ENCODE results near the gene HNF1A. TPM values are rescaled to one million over a fixed set of nuclear protein-coding genes. Genes with fewer than 3 reads are reported as not detected.

HNF1A gene
- total and polyA plus RNA-seq, 2 of the 13 experiments (the other 11 are each of a cell fraction or from before 2014, with no cell fraction given), result 13.4 to 34.7 TPM

DNA sequence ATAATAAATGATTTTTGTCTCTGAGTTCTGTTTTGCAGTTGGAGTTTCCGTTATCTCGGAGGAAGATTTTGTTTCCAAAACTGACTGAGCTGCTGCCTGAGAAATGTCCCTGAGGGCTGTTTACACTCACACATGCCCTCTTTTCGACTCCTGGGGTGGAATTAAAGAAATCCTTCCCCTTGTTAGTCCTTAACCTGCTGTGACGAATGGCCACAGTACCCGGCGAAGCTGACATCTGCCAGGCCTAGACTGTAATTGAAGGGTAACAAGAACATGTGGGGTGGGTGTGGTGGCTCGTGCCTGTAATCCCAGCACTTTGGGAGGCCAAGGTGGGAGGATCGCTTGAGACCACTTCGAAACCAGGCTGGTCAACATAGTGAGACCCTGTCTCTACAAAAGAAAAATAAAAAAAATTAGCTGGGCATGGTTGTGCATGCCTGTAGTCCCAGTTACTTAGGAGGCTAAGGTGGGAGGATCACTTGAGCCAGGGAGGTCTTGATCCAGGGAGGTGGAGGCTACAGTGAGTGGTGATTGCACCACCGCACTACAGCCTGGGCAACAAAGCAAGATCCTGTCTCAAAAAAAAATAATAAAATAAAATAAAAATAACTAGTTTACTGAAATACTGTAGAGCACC lies 52.4 kb downstream of the HNF1A start:
- no peak for FAIRE-seq
- 53% methylated on average over 10 of the region's 10 CpGs for WGBS (ENCODE audit: low lambda C conversion rate)
- Histone ChIP-seq H3K36me3 (replicated peaks in 1 of 2; ENCODE audit: control insufficient read depth in 1 of 2, insufficient read depth in 2 of 2, low read length in 2 of 2) (no peaks in the 10 kb centered on the region), H3K27me3 (ENCODE audit: control insufficient read depth in 1 of 2, insufficient read depth in 2 of 2, low read length in 2 of 2) (peaks cover 0 to 11% of the 10 kb centered on the region in 2 experiments; a peak in 2 of 5 replicates), H3K9ac (ENCODE audit: insufficient read depth, low read depth, low read length) (no peak overlapping the region), H3K4me1 (ENCODE audit: insufficient read depth, low read length) (peaks cover 34% of the 10 kb centered on the region), H4K20me1 (ENCODE audit: insufficient read depth, low read length) (no peaks in the 10 kb centered on the region), H3K4me2 (ENCODE audit: low read depth, low read length) (no peak overlapping the region), H2AFZ (ENCODE audit: low read length) (no peak overlapping the region), H3K4me3 (replicated peaks in 1 of 3; ENCODE audit: insufficient read depth in 1 of 3, low read depth in 2 of 3, low read length in 3 of 3) (no peak overlapping the region), H3K9me3 (ENCODE audit: low read length) (no peaks in the 10 kb centered on the region), H3K79me2 (ENCODE audit: insufficient read depth, low read length) (no peaks in the 10 kb centered on the region), H3K27ac (ENCODE audit: extremely low read length, insufficient read depth, low read length) (no peak overlapping the region)
- ChIA-PET CTCF (ENCODE audit: low intra/inter-chr PET ratio, low total read pairs) (no interaction called here), POLR2A (no interaction called here)
- TF ChIP-seq, protein P1, sequence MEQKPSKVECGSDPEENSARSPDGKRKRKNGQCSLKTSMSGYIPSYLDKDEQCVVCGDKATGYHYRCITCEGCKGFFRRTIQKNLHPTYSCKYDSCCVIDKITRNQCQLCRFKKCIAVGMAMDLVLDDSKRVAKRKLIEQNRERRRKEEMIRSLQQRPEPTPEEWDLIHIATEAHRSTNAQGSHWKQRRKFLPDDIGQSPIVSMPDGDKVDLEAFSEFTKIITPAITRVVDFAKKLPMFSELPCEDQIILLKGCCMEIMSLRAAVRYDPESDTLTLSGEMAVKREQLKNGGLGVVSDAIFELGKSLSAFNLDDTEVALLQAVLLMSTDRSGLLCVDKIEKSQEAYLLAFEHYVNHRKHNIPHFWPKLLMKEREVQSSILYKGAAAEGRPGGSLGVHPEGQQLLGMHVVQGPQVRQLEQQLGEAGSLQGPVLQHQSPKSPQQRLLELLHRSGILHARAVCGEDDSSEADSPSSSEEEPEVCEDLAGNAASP (CRISPR knock-in tag; IDR thresholded peaks at IDR 0.05; ENCODE audit: borderline replicate concordance), result no peak
- TF ChIP-seq, protein P2, sequence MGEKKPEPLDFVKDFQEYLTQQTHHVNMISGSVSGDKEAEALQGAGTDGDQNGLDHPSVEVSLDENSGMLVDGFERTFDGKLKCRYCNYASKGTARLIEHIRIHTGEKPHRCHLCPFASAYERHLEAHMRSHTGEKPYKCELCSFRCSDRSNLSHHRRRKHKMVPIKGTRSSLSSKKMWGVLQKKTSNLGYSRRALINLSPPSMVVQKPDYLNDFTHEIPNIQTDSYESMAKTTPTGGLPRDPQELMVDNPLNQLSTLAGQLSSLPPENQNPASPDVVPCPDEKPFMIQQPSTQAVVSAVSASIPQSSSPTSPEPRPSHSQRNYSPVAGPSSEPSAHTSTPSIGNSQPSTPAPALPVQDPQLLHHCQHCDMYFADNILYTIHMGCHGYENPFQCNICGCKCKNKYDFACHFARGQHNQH (CRISPR knock-in tag; IDR thresholded peaks at IDR 0.05), result no peak
- no peak for TF ChIP-seq ZNF670 (CRISPR knock-in tag; IDR thresholded peaks at IDR 0.05; ENCODE audit: borderline replicate concordance)
- TF ChIP-seq FOXJ3 (CRISPR knock-in tag; IDR thresholded peaks at IDR 0.05; ENCODE audit: borderline replicate concordance), result no peak
- no peak for TF ChIP-seq AHR (CRISPR knock-in tag; IDR thresholded peaks at IDR 0.05)
- TF ChIP-seq FIP1L1 (IDR thresholded peaks at IDR 0.05; ENCODE audit: borderline replicate concordance, insufficient read depth, low read depth, low read length), result no peak
- no peak for TF ChIP-seq ZFP1 (CRISPR knock-in tag; IDR thresholded peaks at IDR 0.05)
- no peak for TF ChIP-seq DNMT3B (CRISPR knock-in tag; conservative IDR thresholded peaks at IDR 0.05)
- TF ChIP-seq CBX1 (IDR thresholded peaks at IDR 0.05; ENCODE audit: low read depth), result no peak
- DNase-seq (ENCODE audit: low spot score), result no peak
- BruUV-seq (replicated peaks), result no TSS peak
- in situ Hi-C loops (cut with HindIII; ENCODE audit: extremely low pct_ligation_motif_present, low pct_unique_long_range_greater_than_20kb), result no loop called here
- ATAC-seq, result no peak
- intact Hi-C loops (cut with micrococcal nuclease; ENCODE audit: unreplicated experiment), result no loop called here

Measured in HepG2 (cell line).